Natural killer cell (primary cell): Measurements from ENCODE around the gene WHRN. TPM values are rescaled to one million over a fixed set of nuclear protein-coding genes. Genes with fewer than 3 reads are reported as not detected.

Experiments used
- ATAC-seq, 3 donors: fragments of 150-1000 bp in 2 of 3; fragments of 200-7000 bp in 1 of 3; cut with Tn5 transposase; 1 replicate in 1 of 3; 2 replicates in 2 of 3; pipeline ENCODE4 v1.10.0; 2021; ENCODE audit warnings: mild to moderate bottlenecking in 2 of 3, moderate library complexity in 2 of 3
- DNase-seq, 2 donors: peaks; one replicate each; pipeline versions ENCODE4 v3.0.0 to v3.0.0-alpha.2; 2013 to 2021; ENCODE audit warnings: mixed read lengths in 1 of 2
- H3K27ac ChIP-seq: one replicate; pipeline ENCODE4 v1.5.1; 2013; ENCODE audit warnings: mild to moderate bottlenecking, low read length
- H3K27me3 ChIP-seq: one replicate; pipeline ENCODE4 v1.6.1; 2013; ENCODE audit warnings: low read length; ENCODE audit not compliant: control insufficient read depth, insufficient read depth
- H3K36me3 ChIP-seq: one replicate; pipeline ENCODE4 v1.6.1; 2013; ENCODE audit warnings: low read length; ENCODE audit not compliant: control insufficient read depth, insufficient read depth
- H3K4me1 ChIP-seq: one replicate; pipeline ENCODE4 v1.6.1; 2013; ENCODE audit warnings: low read length; ENCODE audit not compliant: control insufficient read depth, insufficient read depth
- H3K4me3 ChIP-seq: one replicate; pipeline ENCODE4 v1.5.1; 2013; ENCODE audit warnings: low read length
- H3K9me3 ChIP-seq: one replicate; pipeline ENCODE4 v1.6.1; 2013; ENCODE audit warnings: low read length; ENCODE audit not compliant: control insufficient read depth, insufficient read depth
- H3K27ac Mint-ChIP-seq, 2 donors: one replicate each; pipeline ENCODE4 v1.8.0; 2022; ENCODE audit warnings: mild to moderate bottlenecking in 2 of 2, mixed read lengths in 2 of 2, moderate library complexity in 1 of 2
- H3K27me3 Mint-ChIP-seq, 2 donors: one replicate each; pipeline ENCODE4 v1.8.0; 2022; ENCODE audit warnings: low read depth in 2 of 2, mixed read lengths in 2 of 2
- H3K36me3 Mint-ChIP-seq: one replicate; pipeline ENCODE4 v1.8.0; 2022; ENCODE audit warnings: mixed read lengths
- H3K4me1 Mint-ChIP-seq, 2 donors: one replicate each; pipeline ENCODE4 v1.8.0; 2022; ENCODE audit warnings: mixed read lengths in 2 of 2
- H3K4me3 Mint-ChIP-seq: one replicate; pipeline ENCODE4 v1.8.0; 2022; ENCODE audit warnings: mild to moderate bottlenecking, moderate library complexity, mixed read lengths
- H3K9me3 Mint-ChIP-seq, 2 donors: one replicate each; pipeline ENCODE4 v1.8.0; 2022; ENCODE audit warnings: mixed read lengths in 2 of 2
- CTCF ChIP-seq: fragments of 200-600 bp; IDR thresholded peaks from one replicate; pipeline ENCODE4 v1.8.0; 2022; ENCODE audit warnings: antibody characterized with exemption
- WGBS: methylation state at CpG from one replicate; pipeline ENCODE4 v1.1.7; 2013; ENCODE audit warnings: missing lambda C conversion rate; ENCODE audit not compliant: insufficient coverage; 5-methylcytosine and 5-hydroxymethylcytosine counted together
- intact Hi-C: fragments of 100-400 bp; cut with micrococcal nuclease; formaldehyde crosslinking; loops from one replicate; pipeline ENCODE4 v1.14.2; 2022
- total RNA-seq, 4 donors: library from RNA; stranded (reverse); fragments of 120-200 nt in 1 of 4; gene quantifications; one replicate each; pipeline versions ENCODE4 v1.2.3 to v1.2.4, GENCODE V29; 2013 to 2022

WHRN gene
- total RNA-seq, 3 donors from 2014 or later (not counting 1 experiment from before 2014, with no cell fraction given), result 29.8 to 90.6 (median 36.8) TPM

- H3K27me3 ChIP-seq, result no peaks in the 10 kb centered on the region
- 95% methylated on average over 6 of the region's 6 CpGs for WGBS
- ATAC-seq (no peak), DNase-seq (no peak)
- peaks cover 29 to 42% of the 10 kb centered on the region in 2 donors for H3K4me1 Mint-ChIP-seq
- no peak overlapping the region for H3K4me3 Mint-ChIP-seq
- peaks cover 88% of the 10 kb centered on the region for H3K36me3 ChIP-seq
- H3K36me3 Mint-ChIP-seq, result peaks cover 20% of the 10 kb centered on the region
- H3K27ac Mint-ChIP-seq, result peak overlapping the region; percentile 79 to 82
- no peaks in the 10 kb centered on the region for H3K9me3 ChIP-seq
- no peak overlapping the region for H3K4me3 ChIP-seq
- H3K4me1 ChIP-seq, result peaks cover 32% of the 10 kb centered on the region
- no peak for TF ChIP-seq CTCF
- intact Hi-C loops, result no loop called here
- no peaks in the 10 kb centered on the region for H3K27me3 Mint-ChIP-seq
- no peaks in the 10 kb centered on the region for H3K9me3 Mint-ChIP-seq
- peak overlapping the region; percentile 4 for H3K27ac ChIP-seq
Observed at GRCh38 chr9:114357360-114357759, 147.9 kb downstream of the WHRN start.

DNA sequence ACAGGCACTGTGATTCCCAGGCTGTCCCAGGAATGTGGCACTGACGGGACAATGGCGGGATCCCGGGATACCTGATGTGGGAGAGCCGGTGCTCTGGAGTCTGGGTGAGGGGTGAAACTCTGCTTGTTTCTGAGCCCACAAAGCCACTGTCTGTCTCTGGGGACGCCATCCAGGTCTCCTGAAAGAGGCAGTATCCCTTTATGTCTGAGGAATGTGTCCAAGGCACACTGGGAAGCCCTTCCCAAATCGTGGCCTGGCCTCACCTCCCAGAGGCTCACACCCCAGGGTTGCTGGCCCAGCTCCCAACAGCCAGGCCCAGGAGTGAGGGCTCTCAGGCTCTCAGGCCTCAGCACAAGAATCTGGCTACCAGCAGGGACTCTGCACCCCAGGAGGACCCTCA lies 148.5 kb downstream of the WHRN start:
- Mint-ChIP-seq H3K4me3 (no peak overlapping the region), H3K27ac (peak overlapping the region; percentile 79 to 82), H3K36me3 (peaks cover 20% of the 10 kb centered on the region), H3K4me1 (peaks cover 28 to 41% of the 10 kb centered on the region in 2 donors), H3K27me3 (no peaks in the 10 kb centered on the region), H3K9me3 (no peaks in the 10 kb centered on the region)
- ATAC-seq, result no peak
- no peak for DNase-seq
- no peak for TF ChIP-seq CTCF
- intact Hi-C loops, result no loop called here
- H3K9me3 ChIP-seq, result no peaks in the 10 kb centered on the region
- peak overlapping the region; percentile 4 for H3K27ac ChIP-seq
- no peak overlapping the region for H3K4me3 ChIP-seq
- no peaks in the 10 kb centered on the region for H3K27me3 ChIP-seq
- 96% methylated on average over 6 of the region's 6 CpGs for WGBS
- peaks cover 88% of the 10 kb centered on the region for H3K36me3 ChIP-seq
- H3K4me1 ChIP-seq, result peaks cover 27% of the 10 kb centered on the region

DNA sequence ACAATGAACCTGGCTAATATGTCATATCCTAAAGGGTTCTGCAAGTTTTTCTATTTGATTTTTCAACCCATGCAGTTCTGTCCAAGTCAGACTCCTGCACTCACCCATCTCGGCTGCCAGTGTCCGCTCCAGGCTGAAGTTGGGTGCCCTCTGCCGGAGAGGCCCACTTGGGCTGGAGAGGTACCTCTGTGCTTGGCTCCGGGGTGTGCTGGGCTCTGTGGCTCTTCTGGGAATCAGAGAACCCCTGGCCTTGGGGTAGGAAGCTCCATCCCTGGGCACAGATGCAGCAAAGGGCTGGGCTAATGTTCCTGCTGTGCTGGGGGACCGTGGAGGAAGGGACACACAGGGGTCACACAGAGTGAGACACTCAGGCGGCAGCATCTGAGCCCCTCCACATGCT lies 149.5 kb downstream of the WHRN start:
- H3K36me3 ChIP-seq, result peaks cover 88% of the 10 kb centered on the region
- intact Hi-C loops, result no loop called here
- Mint-ChIP-seq H3K4me3 (no peak overlapping the region), H3K9me3 (no peaks in the 10 kb centered on the region), H3K4me1 (peaks cover 22 to 31% of the 10 kb centered on the region in 2 donors), H3K27me3 (no peaks in the 10 kb centered on the region), H3K36me3 (peaks cover 13% of the 10 kb centered on the region), H3K27ac (peak overlapping the region; percentile 79 to 82)
- 96% methylated on average over 6 of the region's 6 CpGs for WGBS
- H3K27ac ChIP-seq, result no peak overlapping the region
- DNase-seq (no peak), ATAC-seq (no peak)
- no peaks in the 10 kb centered on the region for H3K27me3 ChIP-seq
- TF ChIP-seq CTCF, result no peak
- no peak overlapping the region for H3K4me3 ChIP-seq
- H3K4me1 ChIP-seq, result peaks cover 18% of the 10 kb centered on the region
- H3K9me3 ChIP-seq, result no peaks in the 10 kb centered on the region

Other genes starting within 250 kb of the WHRN start
- gene ORM1, start 182.4 kb downstream of the WHRN start, total RNA-seq, result under 1 TPM in 1 of 3 donors, not detected in 2; 1.00 TPM
- not detected for gene ORM2, start 175.6 kb downstream of the WHRN start, total RNA-seq
- gene AKNA, start 117.5 kb downstream of the WHRN start, total RNA-seq, result 100 to 1,000 TPM; 577 to 743 (median 676) TPM
- gene ATP6V1G1, start 82.3 kb upstream of the WHRN start, total RNA-seq, result 100 to 1,000 TPM in 1 of 3 donors, 10 to 100 TPM in 2; 83.8 to 101 (median 93.5) TPM
- gene TMEM268, start 105.8 kb upstream of the WHRN start, total RNA-seq, result 10 to 100 TPM; 10.4 to 14.9 (median 11.5) TPM
- gene TEX53, start 152.3 kb upstream of the WHRN start, total RNA-seq, result not detected
- not detected for gene TEX48, start 176.7 kb upstream of the WHRN start, total RNA-seq